GM12872 (cell line): Measurements from ENCODE around the gene RUFY4.

ENCODE experiments used
- TF ChIP-seq, protein P1 (sequence below): IDR thresholded peaks from 3 replicates; pipeline ENCODE4 v1.5.1; 2011; ENCODE audit warnings: low read depth, mild to moderate bottlenecking, low read length, moderate library complexity; ENCODE audit not compliant: insufficient read depth

Gene RUFY4

DNA sequence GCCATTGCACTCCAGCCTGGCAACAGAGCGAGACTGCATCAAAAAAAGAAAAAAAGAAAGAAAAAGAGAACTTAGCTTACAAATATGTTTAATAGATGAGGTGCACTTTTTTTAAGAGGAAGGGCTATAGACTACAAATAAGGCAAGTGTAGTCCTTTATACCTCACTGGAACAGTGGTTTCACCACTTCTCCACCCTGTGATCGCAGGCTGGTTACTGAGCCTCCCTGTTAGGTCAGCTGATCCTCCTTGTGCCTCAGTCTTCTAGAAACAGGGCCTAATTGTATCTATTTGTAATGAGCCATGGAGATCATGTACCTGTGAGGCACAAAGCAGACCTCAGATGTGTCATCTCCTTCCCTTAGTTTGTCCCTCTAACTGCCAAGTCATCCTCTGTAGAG lies 61.3 kb downstream of the RUFY4 start:
- TF ChIP-seq, protein P1, sequence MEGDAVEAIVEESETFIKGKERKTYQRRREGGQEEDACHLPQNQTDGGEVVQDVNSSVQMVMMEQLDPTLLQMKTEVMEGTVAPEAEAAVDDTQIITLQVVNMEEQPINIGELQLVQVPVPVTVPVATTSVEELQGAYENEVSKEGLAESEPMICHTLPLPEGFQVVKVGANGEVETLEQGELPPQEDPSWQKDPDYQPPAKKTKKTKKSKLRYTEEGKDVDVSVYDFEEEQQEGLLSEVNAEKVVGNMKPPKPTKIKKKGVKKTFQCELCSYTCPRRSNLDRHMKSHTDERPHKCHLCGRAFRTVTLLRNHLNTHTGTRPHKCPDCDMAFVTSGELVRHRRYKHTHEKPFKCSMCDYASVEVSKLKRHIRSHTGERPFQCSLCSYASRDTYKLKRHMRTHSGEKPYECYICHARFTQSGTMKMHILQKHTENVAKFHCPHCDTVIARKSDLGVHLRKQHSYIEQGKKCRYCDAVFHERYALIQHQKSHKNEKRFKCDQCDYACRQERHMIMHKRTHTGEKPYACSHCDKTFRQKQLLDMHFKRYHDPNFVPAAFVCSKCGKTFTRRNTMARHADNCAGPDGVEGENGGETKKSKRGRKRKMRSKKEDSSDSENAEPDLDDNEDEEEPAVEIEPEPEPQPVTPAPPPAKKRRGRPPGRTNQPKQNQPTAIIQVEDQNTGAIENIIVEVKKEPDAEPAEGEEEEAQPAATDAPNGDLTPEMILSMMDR, result no peak

DNA sequence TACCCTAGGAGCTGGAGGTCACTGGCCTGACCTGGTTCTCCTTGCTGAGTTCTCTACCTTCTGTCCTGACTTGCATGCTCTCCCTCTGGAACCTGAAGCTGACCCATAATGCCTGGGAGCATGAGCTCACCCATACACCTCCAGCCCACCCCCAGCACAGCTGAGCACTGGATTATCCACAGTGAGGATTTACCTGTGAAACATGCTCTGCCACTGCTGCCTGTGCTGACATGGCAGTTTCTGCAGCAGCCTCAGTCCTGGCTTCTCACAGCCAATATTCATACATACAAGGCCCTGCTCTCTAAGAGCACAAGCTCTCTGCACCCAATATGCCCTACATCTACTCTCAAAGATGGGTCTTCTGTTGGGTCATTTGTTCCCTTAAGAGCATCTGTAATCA lies 61.8 kb downstream of the RUFY4 start:
- TF ChIP-seq, protein P1, result no peak

DNA sequence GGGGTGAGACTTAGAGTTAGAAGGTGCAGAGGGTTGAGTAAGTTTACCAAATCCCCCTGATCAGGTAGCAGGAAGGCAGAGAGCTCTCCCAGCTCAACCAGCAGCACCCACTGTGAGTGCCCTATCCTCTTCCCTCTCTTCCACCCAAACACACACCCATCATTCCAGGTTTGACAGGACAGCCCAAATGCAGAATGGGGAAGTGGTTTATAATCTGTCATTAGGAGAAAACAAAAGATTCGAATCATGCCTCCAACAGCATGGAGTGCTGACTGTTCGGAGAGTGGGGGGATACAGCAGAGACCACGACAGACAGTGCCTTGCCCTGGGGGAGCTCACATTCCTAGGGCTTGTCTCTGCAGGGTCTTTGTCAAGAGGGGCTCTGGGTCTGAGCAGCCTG lies 68.5 kb downstream of the RUFY4 start:
- TF ChIP-seq, protein P1, result no peak

DNA sequence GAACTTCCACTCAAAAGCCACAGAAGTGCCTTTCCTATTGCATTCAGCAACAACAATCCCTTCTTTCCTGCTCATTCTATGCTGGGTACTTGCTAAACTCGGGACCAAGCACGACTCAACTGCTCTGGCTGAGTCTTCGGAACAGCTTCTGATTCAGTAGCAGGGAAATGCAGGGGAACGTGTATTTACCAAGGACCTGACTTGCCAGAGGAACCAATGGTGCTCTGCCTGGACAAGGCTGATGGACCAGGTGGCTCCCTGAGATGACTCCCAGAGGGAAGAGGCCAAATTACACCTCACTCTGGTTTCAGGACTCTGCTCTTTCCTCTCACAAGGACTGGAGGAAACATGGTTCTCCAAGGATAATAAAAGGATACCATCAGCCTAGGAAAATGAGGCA lies 69.0 kb downstream of the RUFY4 start:
- TF ChIP-seq, protein P1, result no peak
